Nephron (organoid): ENCODE measurements around the gene OTOP1.
A peak's percentile ranks its signal among the peaks of the same experiment; 100 is the strongest.
"Not testable (repeated sequence)": the region's sequence is repeated elsewhere in the genome, so short reads cannot be mapped to it uniquely, and the experiment has no call there.

Experiments used
- H3K27ac Mint-ChIP-seq, 3 experiments: 2 replicates each; pipeline ENCODE4 v1.8.0; 2020; ENCODE audit warnings: mixed read lengths in 3 of 3, mild to moderate bottlenecking in 2 of 3, moderate library complexity in 1 of 3
- H3K27me3 Mint-ChIP-seq: 2 replicates; pipeline ENCODE4 v1.8.0; 2021; ENCODE audit warnings: low read depth, mild to moderate bottlenecking, moderate library complexity, mixed read lengths
- H3K36me3 Mint-ChIP-seq: 2 replicates; pipeline ENCODE4 v1.8.0; 2020; ENCODE audit warnings: low read depth, mixed read lengths
- H3K4me1 Mint-ChIP-seq: 2 replicates; pipeline ENCODE4 v1.8.0; 2020; ENCODE audit warnings: mixed read lengths
- H3K4me3 Mint-ChIP-seq, 3 experiments: 2 replicates each; pipeline ENCODE4 v1.8.0; 2020; ENCODE audit warnings: mild to moderate bottlenecking in 3 of 3, mixed read lengths in 3 of 3, moderate library complexity in 2 of 3
- H3K9me3 Mint-ChIP-seq: 2 replicates; pipeline ENCODE4 v1.8.0; 2020; ENCODE audit warnings: mixed read lengths
- CTCF ChIP-seq, 3 experiments: fragments of 200-600 bp; sonication (generic); IDR thresholded peaks; one replicate each; pipeline ENCODE4 v1.5.0; 2021; ENCODE audit warnings: antibody characterized with exemption in 3 of 3; ENCODE audit not compliant: unreplicated experiment in 3 of 3

OTOP1 gene

GRCh38 chr4:4185528-4185927, 41.2 kb downstream of the OTOP1 start:
- no peaks in the 10 kb centered on the region for H3K9me3 Mint-ChIP-seq

GRCh38 chr4:4182835-4183568, 43.7 kb downstream of the OTOP1 start:
- no peaks in the 10 kb centered on the region for H3K9me3 Mint-ChIP-seq
- no peak overlapping the region for H3K4me3 Mint-ChIP-seq
- H3K27ac Mint-ChIP-seq, result no peak overlapping the region
- no peaks in the 10 kb centered on the region for H3K36me3 Mint-ChIP-seq
- H3K27me3 Mint-ChIP-seq, result peaks cover 63% of the 10 kb centered on the region
- TF ChIP-seq CTCF (IDR thresholded peaks at IDR 0.05; ENCODE audit: unreplicated experiment in 3 of 3), result peak; percentile 51 to 67 (median 54)
- H3K4me1 Mint-ChIP-seq, result no peaks in the 10 kb centered on the region

More at GRCh38 chr4:4185528-4185927, 41.2 kb downstream of the OTOP1 start:
- Mint-ChIP-seq H3K4me1 (no peaks in the 10 kb centered on the region), H3K27me3 (peaks cover 55% of the 10 kb centered on the region), H3K4me3 (no peak overlapping the region), H3K36me3 (no peaks in the 10 kb centered on the region), H3K27ac (no peak overlapping the region)
- TF ChIP-seq CTCF (IDR thresholded peaks at IDR 0.05; ENCODE audit: unreplicated experiment in 3 of 3), result no peak

GRCh38 chr4:4170596-4171150, 56.1 kb downstream of the OTOP1 start:
- H3K27me3 Mint-ChIP-seq, result peaks cover 23% of the 10 kb centered on the region
- no peak for TF ChIP-seq CTCF (IDR thresholded peaks at IDR 0.05; ENCODE audit: unreplicated experiment in 3 of 3)
- H3K9me3 Mint-ChIP-seq, result peaks cover 2% of the 10 kb centered on the region
- no peak overlapping the region for H3K27ac Mint-ChIP-seq
- H3K4me3 Mint-ChIP-seq, result no peak overlapping the region
- no peaks in the 10 kb centered on the region for H3K36me3 Mint-ChIP-seq
- H3K4me1 Mint-ChIP-seq, result peaks cover 5% of the 10 kb centered on the region

GRCh38 chr4:4167981-4168780, 58.5 kb downstream of the OTOP1 start:
- H3K36me3 Mint-ChIP-seq, H3K4me1 Mint-ChIP-seq, H3K9me3 Mint-ChIP-seq, H3K27ac Mint-ChIP-seq, H3K4me3 Mint-ChIP-seq: not testable (repeated sequence)
- H3K27me3 Mint-ChIP-seq, result peaks cover 23% of the 10 kb centered on the region

- not testable (repeated sequence) for H3K36me3 Mint-ChIP-seq, H3K4me1 Mint-ChIP-seq, H3K9me3 Mint-ChIP-seq, H3K27ac Mint-ChIP-seq, H3K4me3 Mint-ChIP-seq
- peaks cover 21% of the 10 kb centered on the region for H3K27me3 Mint-ChIP-seq
These were observed 59.7 kb downstream of the OTOP1 start for GRCh38 chr4:4166986-4167385.

- not testable (repeated sequence) for H3K9me3 Mint-ChIP-seq, H3K27ac Mint-ChIP-seq, H3K36me3 Mint-ChIP-seq, H3K4me1 Mint-ChIP-seq, H3K4me3 Mint-ChIP-seq
- peaks cover 27% of the 10 kb centered on the region for H3K27me3 Mint-ChIP-seq
These were observed 60.9 kb downstream of the OTOP1 start for GRCh38 chr4:4165701-4166392.

GRCh38 chr4:4164532-4165173, 62.1 kb downstream of the OTOP1 start:
- H3K27ac Mint-ChIP-seq, H3K36me3 Mint-ChIP-seq, H3K9me3 Mint-ChIP-seq, H3K4me3 Mint-ChIP-seq, H3K4me1 Mint-ChIP-seq: not testable (repeated sequence)
- peaks cover 27% of the 10 kb centered on the region for H3K27me3 Mint-ChIP-seq

GRCh38 chr4:4162186-4162585, 64.5 kb downstream of the OTOP1 start:
- not testable (repeated sequence) for H3K4me3 Mint-ChIP-seq, H3K27ac Mint-ChIP-seq, H3K4me1 Mint-ChIP-seq, H3K36me3 Mint-ChIP-seq, H3K9me3 Mint-ChIP-seq
- H3K27me3 Mint-ChIP-seq, result peaks cover 25% of the 10 kb centered on the region

- not testable (repeated sequence) for H3K4me1 Mint-ChIP-seq, H3K9me3 Mint-ChIP-seq, H3K27ac Mint-ChIP-seq, H3K4me3 Mint-ChIP-seq, H3K36me3 Mint-ChIP-seq
- peaks cover 24% of the 10 kb centered on the region for H3K27me3 Mint-ChIP-seq
These were observed 65.6 kb downstream of the OTOP1 start for GRCh38 chr4:4160956-4161665.
